Middle frontal gyrus (tissue), 1 donor: Measurements from ENCODE around the gene FRMD6.

Experiments used
- DNase-seq: peaks from one replicate; pipeline ENCODE4 v3.0.0-alpha.2; 2015; ENCODE audit warnings: low spot score; ENCODE audit errors: extremely low spot score

Gene FRMD6

DNA sequence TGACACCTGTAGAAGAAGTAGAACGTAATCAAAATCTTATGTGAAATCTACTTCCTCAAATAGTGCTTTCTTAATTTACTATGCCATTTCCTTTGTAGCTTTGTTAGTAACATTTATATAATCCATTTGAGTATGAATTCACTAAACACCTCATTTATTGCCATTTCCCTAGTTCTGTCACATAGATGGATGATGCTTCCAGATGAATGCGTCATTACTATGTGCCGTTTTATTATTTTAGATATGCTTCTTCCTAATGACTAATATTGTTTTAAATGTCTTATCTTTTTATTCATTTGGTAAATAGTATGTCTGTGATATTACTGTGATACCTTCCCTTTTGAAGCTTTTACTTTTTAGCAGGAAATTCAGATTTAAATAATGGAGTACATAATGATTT lies 14.4 kb downstream of the FRMD6 start:
- no peak for DNase-seq

DNA sequence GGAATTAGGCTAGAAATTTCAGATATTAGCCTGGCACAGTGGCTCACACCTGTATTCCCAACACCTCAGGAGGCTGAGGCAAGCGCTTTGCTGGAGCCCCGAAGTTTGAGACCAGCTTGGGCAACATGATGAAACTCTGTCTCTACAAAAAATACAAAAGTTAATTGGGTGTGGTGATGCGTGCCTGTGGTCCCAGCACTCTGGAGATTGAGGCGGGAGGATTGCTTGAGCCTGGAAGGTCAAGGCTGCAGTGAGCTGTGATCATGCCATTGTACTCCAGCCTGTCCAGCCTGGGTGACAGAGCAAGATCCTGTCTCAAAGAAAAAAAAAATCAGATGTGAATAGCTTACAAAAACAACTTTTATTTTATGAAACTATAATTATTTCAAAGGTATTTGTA lies 15.1 kb downstream of the FRMD6 start:
- no peak for DNase-seq

DNA sequence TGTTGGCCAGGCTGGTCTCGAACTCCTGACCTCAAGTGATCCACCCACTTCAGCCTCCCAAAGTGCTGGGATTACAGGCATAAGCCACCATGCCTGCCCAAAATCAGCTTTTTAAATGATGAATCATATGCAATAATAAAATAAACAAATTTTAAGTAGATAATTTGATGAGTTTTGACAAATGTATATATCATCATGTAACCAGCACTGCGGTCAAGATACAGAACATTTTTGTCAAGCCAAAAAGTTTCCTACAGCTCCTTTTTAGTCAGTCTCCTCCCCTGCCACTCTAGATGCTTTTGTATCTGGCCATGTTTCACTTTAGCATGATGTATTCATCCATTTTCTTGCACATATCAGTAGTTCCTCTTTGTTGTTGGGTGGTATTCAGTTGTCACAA lies 17.2 kb downstream of the FRMD6 start:
- DNase-seq = no peak

DNA sequence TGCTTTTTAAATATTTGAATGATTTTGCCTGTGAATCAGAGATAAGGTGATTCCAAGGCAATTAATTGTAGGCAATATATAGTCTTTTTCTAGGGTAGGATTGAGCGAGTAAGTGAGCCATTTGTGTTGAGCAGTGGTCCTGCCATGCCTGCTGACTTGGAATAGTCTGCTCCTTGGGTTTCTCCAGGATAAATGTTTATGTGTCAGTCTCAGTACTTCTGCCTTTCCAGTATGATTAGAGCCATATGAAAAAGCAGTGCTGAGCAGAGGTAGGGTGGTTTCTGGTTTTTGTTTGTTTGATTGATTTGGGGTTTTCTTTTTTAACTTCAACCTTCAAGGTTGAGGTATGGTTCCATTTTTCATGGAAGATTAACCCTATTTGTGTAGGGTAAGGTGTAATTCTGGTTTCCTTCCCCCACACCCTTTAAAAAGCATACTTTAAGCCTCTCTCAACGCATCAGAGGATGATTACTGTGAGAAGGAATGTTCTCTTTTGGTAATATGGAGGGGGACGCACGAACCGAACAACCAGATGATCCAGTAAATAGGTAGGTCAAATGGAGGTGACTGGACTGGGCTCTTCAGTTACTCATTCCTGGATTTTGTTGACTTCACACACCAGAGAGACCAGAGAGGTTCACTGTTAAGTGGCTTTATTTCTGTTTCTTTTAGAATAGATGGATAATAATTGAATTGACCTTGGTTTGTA lies 22.7 kb downstream of the FRMD6 start:
- no peak for DNase-seq

DNA sequence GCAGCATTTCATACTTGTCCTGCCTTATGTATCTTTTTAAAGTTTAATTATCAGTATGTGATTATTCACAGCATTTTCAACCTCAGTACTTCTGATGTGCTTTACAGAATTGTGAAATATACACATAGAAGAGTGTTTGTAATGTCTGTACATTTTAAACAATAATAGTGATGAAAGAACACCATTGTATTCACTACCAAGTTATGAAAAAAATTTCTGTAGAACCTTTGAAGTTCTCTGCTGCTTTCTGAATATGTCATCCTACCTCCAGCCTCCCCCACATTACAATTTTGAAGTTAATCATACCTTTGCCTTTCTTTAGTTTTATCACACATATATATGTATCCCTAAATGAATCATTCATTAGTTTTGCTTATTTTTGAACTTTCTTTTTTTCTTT lies 24.8 kb downstream of the FRMD6 start:
- no peak for DNase-seq

DNA sequence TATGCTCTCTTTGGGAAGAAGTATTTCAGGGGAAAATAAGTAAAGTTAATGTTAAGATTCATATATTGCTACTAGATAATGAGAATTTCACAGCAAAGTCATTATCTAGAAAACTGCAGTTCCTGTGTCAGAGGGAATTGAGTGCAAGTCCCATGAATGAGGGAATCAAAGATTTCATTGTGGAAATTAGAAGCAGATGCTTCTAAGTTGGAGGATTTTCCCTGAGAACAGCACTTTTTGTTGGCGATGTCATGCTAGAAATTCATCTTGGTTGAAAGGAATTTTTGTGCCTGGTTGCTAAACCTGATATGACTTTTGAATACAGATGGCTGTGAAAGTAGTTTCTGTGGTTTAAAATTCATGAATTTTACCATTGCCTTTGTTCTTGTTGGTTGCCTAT lies 25.6 kb downstream of the FRMD6 start:
- no peak for DNase-seq

DNA sequence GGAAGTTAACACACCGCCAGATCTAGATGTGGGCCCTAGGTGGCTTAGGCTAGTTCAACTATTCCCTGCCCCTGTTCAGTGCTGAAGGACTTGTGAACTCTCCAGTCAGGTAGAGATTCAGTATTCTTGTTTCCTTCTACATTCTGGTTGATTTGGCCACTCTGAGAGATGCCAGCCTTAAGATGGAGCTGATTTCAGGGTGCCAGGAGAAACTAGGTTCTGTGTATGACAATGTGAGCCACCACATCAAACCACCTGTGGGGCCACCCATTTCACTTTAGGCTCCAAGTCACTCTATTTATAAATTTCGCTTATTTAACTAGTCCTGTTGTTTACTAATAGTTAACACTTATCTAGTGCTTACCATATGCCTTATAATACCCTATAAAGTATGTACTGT lies 26.0 kb downstream of the FRMD6 start:
- no peak for DNase-seq

DNA sequence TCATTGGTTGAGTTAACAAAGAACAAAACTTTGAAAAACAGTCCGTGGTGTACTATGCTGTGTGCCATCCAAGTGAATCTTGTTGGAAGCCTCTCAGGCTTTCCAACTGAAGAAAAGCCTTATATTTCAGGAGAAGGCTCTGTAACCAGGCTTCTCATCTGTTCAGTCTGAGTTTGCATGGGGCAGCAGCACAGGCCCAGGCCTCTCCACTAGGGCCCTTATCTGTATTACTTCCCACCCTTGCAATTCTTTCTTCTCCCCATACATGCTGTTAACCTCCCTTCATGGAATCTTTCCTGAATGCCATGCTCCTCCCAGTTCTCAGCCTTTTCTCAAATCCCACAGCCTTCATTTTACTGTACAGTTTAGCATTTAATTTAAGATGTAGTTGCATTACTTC lies 28.3 kb downstream of the FRMD6 start:
- DNase-seq = no peak

DNA sequence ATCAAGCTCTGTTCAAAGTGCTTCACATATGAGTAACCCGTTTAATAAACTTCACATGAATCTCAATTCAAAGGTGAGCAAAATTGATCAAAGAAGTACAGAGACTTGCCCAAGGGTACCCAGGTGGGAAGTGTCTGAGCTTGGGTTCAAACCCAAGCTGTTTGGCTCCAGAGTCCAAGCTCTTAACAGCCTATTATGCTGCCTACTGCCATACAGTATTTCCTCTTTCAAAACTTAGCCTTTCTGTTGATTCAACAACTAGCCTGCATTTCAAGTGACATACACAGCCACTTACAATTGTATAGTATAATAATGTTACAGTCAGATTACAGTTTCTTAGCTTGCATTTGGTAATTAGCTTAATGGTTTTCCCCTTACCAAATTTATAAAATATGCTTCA lies 29.7 kb downstream of the FRMD6 start:
- no peak for DNase-seq

DNA sequence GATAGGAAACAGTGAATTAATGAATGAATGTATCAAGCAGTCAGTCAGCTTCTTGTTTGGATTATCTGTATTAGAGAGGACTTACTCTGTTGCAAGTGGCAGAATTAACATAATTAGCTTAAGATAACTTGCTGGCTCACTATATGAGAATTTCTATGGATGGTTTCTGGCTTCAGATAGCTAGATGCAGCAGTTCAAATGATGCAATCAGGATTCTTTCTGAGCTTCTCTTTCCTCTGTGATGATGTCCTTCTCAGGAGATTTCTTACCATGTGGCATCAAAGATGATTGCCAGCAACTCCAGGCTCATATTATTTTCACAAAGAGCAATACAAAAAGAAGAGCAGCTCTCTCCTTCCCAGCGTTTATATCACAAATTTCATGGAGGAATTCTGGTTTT lies 30.7 kb downstream of the FRMD6 start:
- no peak for DNase-seq

DNA sequence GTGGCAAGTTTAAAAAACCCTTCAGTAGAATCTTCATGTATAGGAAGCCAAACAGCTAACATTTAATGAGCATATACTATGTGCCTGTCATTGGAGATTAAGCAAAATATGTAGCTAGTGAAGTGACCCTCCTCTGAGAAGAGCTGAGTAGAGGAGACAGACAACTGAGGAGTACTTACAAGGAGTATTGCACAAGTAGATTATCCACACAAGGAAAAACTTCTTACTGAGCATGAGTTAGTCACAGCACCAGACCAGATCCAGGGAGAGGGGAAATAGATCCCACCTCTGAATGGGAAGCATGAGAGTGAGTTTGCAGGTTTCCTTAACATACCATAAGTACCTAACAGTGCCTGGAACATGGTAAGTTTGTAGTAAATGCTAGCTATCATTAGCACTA lies 33.0 kb downstream of the FRMD6 start:
- no peak for DNase-seq

DNA sequence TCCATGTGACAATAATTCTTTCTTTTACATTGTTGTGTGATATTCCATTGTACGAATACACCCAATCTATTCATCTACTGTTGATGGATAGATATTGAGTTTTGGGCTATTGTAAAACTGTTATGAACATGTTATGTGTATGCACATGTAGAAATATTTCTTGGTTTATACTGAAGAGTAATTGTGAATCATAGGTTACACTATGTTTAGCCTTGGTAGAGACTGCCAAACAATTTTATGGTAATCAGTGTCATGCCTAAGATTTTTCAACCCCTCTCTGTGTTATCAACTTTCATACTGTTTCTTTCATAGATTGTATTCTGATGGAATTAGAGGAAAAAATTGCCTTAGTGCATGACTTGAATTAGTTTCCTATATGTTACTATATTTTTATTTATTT lies 39.5 kb downstream of the FRMD6 start:
- DNase-seq = no peak

DNA sequence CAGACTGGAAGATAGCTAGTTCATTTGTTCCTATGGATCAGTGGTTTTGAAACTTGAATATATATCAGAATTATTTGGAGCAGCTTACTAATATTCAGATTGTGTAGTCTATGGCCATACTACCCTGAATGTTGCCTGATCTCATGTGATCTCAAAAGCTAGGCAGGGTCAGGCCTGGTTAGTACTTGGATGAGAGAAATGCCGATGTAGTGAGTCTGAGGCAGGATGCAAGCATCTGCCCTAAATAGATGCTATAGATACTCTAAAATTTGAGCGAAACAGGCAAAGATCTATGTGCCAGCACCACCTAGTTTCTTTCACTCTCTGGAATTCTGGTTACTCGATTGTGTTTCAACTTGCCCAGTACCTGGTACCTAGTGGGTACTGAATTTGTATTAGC lies 40.9 kb downstream of the FRMD6 start:
- no peak for DNase-seq

DNA sequence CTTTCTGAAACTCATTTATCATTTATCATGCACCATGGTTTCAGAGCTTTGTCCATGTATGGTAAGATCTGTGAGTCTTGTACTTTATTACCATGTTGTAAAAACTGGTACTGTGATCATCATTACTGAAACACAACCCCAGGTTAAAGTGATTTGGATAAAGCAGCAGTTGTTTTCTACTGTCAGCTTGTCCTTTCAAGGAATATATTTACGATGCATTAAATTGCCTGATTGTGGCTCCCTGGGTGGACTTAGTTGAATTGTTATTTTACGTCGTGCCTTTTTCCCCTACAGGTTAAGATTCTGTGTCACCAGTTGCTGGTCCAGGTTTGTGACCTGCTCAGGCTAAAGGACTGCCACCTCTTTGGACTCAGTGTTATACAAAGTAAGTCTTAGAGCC lies 46.1 kb downstream of the FRMD6 start:
- DNase-seq = no peak

DNA sequence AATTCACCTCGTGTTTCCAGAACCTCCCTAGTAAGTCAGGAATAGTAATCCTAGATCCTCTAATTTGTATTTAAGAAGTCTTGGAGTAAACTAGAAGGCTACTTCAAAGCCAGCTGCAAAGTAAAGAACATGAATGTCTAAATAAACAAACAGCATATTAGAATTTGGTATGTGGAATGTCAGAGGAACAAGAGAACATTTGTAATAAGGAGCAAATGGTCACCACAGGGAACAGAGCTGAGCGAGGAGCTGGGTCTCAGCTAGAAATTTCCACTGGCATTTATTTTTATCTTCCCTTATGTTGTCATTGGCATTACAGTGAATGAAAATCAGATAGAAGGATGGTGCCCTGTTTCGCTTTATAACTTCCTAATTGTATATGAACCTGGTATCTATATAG lies 50.2 kb downstream of the FRMD6 start:
- no peak for DNase-seq

DNA sequence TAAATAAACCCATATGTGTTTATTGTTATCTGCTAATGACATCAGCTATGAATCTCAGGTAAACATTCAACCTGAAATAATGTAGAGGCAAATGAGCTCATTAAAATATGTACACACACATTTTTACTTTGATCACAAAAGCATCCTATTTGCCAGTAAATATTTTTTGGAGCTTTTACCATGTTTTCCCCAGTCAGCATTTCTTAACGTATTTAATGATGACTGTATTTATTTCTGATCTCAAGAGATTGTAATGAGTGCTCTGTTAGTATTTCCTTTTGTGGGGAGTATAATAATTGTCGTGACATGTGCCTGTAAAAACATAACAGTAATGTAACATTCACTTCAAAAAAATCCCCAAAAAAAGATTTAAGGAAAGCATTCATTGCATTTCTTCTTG lies 52.1 kb downstream of the FRMD6 start:
- DNase-seq = no peak

DNA sequence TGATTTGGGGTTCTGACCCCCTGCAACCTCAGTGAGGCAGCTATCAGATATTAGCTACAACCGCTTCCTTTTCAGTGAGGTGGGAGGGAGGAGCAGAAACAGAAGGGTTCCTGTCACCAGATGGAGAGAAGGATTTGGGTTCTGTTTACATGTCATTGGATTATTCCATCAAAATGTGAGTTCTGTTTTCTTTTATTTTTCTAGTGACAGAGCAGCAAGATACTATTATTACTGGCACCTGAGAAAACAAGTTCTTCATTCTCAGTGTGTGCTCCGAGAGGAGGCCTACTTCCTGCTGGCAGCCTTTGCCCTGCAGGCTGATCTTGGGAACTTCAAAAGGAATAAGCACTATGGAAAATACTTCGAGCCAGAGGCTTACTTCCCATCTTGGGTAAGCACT lies 52.8 kb downstream of the FRMD6 start:
- DNase-seq = no peak

DNA sequence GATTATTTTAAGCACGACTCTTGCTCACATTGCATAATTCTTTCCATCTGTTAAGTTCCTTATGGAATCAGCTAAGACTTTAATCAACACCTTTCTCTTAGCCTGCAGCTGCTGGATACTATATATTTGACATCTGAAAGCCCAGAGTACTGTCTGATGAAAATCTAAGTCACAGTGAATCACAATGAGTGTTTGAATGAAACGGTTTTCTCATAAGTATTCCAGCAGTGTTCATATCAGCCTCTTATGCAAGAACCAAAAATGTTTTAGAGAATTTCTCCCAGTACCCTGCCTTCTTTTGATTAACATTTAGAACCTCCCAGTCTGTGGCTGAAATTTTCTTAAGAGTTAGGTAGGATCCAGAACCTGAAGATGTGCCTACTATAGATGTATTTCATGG lies 55.6 kb downstream of the FRMD6 start:
- DNase-seq = no peak

DNA sequence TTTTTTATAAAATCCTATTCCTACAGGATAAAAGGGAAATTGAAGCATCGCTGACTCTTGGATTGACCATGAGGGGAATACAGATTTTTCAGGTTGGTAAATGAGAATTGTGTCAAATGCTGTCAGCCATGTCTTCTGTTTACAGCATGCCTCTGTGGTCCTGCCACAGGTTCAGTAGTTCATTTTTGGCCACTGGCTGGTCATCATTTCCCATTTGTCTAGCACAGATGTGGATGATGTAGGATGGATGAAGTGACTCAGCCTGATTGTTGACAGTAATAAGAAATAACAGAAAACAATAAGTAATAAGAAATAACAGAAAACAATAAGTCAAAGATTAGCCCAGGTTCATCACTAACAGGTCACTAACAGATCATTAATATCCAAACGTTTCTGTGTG lies 59.8 kb downstream of the FRMD6 start:
- no peak for DNase-seq

DNA sequence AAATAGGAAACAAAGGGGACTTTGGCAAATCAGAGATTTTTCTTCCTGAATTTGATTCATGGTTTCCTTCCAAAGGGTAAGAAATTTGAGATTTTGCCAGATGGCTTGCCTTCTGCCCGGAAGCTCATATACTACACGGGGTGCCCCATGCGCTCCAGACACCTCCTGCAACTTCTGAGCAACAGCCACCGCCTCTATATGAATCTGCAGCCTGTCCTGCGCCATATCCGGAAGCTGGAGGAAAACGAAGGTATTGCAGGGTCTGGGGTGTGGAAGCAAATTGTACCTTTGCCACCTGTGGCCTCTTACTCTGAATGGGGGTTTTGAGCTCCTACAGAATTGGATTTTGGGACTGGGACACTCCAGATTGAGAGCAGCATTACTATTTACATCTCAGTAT lies 63.5 kb downstream of the FRMD6 start:
- no peak for DNase-seq

DNA sequence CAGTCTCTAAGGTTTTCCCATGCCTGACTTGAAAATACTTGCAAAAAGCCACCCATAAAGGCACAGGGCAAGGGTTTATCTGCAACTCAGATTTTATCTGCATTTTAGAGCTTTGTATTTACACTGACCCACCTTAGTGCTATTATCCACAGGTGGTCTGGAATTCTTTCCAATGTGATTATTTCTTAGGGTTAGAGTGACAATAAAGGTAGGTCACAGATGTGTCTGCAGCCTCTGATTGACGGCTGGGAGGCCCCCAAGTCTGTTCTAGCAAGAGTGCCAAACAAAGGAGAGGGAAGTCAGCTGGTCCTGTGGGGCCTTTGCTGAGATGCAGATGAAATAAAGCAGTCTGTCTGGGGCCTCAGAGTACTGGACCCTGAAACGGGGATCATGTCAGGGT lies 64.0 kb downstream of the FRMD6 start:
- DNase-seq = no peak

DNA sequence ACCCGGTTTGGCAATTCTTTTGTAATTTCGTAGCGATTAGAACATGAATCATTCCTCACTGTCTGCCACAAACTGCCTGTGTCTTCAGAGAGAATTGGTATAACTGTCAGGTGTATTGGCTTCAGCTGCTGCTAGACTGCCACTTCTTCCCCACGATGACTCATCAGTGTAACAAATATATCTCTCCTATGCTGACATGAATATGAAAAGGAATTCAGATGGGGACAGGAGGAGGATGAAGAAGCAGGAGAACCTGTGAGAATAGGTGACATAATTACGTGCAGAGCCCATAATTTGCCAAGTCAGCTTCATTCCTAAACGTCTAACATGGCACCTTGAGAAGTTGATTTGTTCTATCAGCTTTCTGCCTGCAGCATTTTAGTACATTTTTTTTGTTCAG lies 64.9 kb downstream of the FRMD6 start:
- DNase-seq = peak; percentile 14

DNA sequence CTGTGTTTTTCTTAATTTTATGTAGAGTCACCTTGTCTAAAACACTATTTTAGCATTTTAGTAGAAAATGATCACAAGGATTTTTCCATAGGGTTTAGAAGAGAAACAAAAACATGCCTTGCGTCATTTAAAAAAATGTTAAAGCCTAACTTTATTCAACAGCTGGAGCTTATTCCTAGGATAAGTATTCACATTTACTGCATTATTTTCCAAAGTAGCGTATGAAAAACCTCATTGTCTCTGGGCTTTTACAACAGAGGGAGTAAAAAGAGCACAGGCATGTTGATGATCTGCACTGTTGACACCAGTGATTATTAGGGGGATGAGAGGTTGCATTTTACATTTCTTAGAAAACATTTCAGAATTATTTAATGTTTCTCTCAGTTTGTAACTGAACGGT lies 66.1 kb downstream of the FRMD6 start:
- no peak for DNase-seq

DNA sequence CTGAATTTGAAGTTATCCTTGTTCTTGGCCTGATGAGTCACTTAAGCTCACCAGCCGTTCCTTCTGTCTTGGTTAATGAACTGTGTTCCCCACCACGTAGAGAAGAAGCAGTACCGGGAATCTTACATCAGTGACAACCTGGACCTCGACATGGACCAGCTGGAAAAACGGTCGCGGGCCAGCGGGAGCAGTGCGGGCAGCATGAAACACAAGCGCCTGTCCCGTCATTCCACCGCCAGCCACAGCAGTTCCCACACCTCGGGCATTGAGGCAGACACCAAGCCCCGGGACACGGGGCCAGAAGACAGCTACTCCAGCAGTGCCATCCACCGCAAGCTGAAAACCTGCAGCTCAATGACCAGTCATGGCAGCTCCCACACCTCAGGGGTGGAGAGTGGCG lies 68.2 kb downstream of the FRMD6 start:
- DNase-seq = no peak
